ENCODE measurements around the gene BTBD2.
A peak's percentile ranks its signal among the peaks of the same experiment; 100 is the strongest.
"Not testable (repeated sequence)": the region's sequence is repeated elsewhere in the genome, so short reads cannot be mapped to it uniquely, and the experiment has no call there.

BTBD2 gene

DNA sequence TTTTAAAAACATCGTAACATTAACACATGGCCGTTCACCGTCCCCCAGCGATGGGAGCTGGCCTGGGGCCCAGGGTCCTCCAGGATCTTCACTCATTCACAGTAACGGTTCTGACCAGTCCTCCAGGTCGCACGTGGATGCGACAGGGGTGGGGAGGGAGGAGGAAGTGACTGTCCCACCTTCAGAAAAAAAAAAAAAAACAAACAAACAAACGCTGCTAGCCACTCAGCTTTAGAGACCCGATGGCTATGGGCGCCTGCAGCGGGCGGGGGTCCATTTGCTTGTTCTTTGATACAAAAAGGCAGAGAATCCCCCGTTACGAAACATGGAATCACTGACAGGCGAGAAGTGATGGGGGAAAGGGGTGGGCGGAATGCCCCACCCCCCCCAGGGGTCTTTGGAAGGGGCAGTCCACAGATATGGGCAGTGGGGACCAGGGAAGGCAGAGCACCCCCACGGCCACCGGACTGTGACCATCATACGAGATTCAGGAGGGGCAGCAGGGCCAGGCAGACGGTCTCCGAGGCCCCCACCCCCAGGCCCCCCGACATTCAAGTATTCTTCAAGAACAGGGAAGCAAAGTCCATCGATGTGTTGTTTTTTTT is 22.2 kb upstream of the BTBD2 start:
- DNase-seq = no peak
- no peak overlapping the region for H3K4me2 ChIP-seq (ENCODE audit: low read length)
- no peak overlapping the region for H3K18ac ChIP-seq (ENCODE audit: low read length)
- WGBS (ENCODE audit: extremely low coverage, insufficient coverage, low lambda C conversion rate) = no CpG with 5 or more reads among the region's 24 CpGs
- H3K23ac ChIP-seq (ENCODE audit: low read length) = no peak overlapping the region
- no peak overlapping the region for H4K5ac ChIP-seq (ENCODE audit: low read length)
- H3K27ac ChIP-seq (ENCODE audit: low read depth, low read length) = no peak overlapping the region
- no peak overlapping the region for H2BK15ac ChIP-seq (replicated peaks; ENCODE audit: low read depth)
- peaks cover 11% of the 10 kb centered on the region for H3K36me3 ChIP-seq (ENCODE audit: control insufficient read depth, insufficient read depth, low read length)
- no peak overlapping the region for H3K4ac ChIP-seq (ENCODE audit: low read depth, low read length)
- no peak overlapping the region for H2BK120ac ChIP-seq (ENCODE audit: low read depth, low read length)
- peaks cover 2% of the 10 kb centered on the region for H3K4me1 ChIP-seq (ENCODE audit: control insufficient read depth, low read depth, low read length)
- H2BK5ac ChIP-seq (ENCODE audit: low read length) = no peak overlapping the region
- H3K79me1 ChIP-seq (ENCODE audit: low read length) = peaks cover 2% of the 10 kb centered on the region
- H3K4me3 ChIP-seq (ENCODE audit: low read length) = no peak overlapping the region
- no peak overlapping the region for H4K8ac ChIP-seq (ENCODE audit: low read depth, low read length)
- H3K56ac ChIP-seq (ENCODE audit: low read length) = no peak overlapping the region
- no peaks in the 10 kb centered on the region for H3K79me2 ChIP-seq (ENCODE audit: control insufficient read depth, insufficient read depth, low read length)
- H2AK5ac ChIP-seq (ENCODE audit: low read length) = no peak overlapping the region
- no peak overlapping the region for H3K9ac ChIP-seq (ENCODE audit: low read length)
- H3K27me3 ChIP-seq (ENCODE audit: insufficient read depth, low read length, poor library complexity) = no peaks in the 10 kb centered on the region

DNA sequence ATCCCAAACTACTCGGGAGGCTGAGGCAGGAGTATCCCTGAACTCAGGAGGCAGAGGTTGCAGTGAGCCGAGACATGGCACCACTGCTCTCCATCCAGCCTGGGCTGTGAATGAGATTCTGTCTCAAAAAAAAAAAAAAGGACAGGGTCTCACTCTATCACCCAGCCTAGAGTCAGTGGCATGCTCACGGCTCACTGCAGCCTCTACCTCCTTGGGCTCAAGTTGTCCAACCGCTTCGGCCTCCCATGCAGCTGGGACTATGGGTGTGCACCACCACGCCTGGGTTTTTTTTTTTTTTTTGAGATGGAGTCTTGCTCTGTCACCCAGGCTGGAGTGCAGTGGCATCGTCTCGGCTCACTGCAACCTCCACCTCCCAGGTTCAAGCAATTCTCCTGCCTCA is 20.9 kb upstream of the BTBD2 start:
- Histone ChIP-seq H3K4ac (ENCODE audit: low read depth, low read length) (no peak overlapping the region), H2BK5ac (ENCODE audit: low read length) (no peak overlapping the region), H3K79me2 (ENCODE audit: control insufficient read depth, insufficient read depth, low read length) (no peaks in the 10 kb centered on the region), H3K4me1 (ENCODE audit: control insufficient read depth, low read depth, low read length) (no peaks in the 10 kb centered on the region), H3K9ac (ENCODE audit: low read length) (no peak overlapping the region), H3K18ac (ENCODE audit: low read length) (no peak overlapping the region), H3K4me3 (ENCODE audit: low read length) (no peak overlapping the region), H2BK120ac (ENCODE audit: low read depth, low read length) (no peak overlapping the region), H2BK15ac (replicated peaks; ENCODE audit: low read depth) (no peak overlapping the region), H4K5ac (ENCODE audit: low read length) (no peak overlapping the region), H3K56ac (ENCODE audit: low read length) (no peak overlapping the region), H4K8ac (ENCODE audit: low read depth, low read length) (no peak overlapping the region), H3K27me3 (ENCODE audit: insufficient read depth, low read length, poor library complexity) (no peaks in the 10 kb centered on the region), H3K23ac (ENCODE audit: low read length) (no peak overlapping the region), H2AK5ac (ENCODE audit: low read length) (no peak overlapping the region), H3K36me3 (ENCODE audit: control insufficient read depth, insufficient read depth, low read length) (peaks cover 10% of the 10 kb centered on the region), H3K4me2 (ENCODE audit: low read length) (no peak overlapping the region), H3K79me1 (ENCODE audit: low read length) (peaks cover under 1% of the 10 kb centered on the region), H3K27ac (ENCODE audit: low read depth, low read length) (no peak overlapping the region)
- DNase-seq = no peak
- no CpG with 5 or more reads among the region's 8 CpGs for WGBS (ENCODE audit: extremely low coverage, insufficient coverage, low lambda C conversion rate)

DNA sequence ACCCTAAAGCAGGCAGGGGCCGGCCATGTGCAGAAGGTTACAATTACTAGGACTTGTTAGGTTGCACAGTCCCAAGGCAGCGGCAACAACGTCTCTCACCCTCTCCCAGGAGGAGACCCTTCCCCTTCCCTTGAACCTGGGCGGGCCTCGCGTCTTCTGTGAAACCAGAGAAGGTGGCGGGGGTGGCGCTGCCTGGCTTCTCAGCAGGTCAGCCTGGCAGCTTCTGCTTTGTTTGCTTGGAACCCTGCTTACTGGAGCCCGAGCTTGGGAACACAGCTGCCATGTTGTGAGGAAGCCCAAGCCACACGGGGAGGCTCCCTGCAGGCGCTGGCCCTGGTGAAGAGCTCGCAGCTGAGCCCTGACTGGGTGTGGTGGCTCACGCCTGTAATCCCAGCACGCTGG is 20.1 kb upstream of the BTBD2 start:
- Histone ChIP-seq H3K27me3 (ENCODE audit: insufficient read depth, low read length, poor library complexity) (no peaks in the 10 kb centered on the region), H2BK120ac (ENCODE audit: low read depth, low read length) (no peak overlapping the region), H2BK5ac (ENCODE audit: low read length) (no peak overlapping the region), H3K56ac (ENCODE audit: low read length) (no peak overlapping the region), H3K79me2 (ENCODE audit: control insufficient read depth, insufficient read depth, low read length) (no peaks in the 10 kb centered on the region), H2BK15ac (replicated peaks; ENCODE audit: low read depth) (no peak overlapping the region), H3K4me1 (ENCODE audit: control insufficient read depth, low read depth, low read length) (no peaks in the 10 kb centered on the region), H3K4me2 (ENCODE audit: low read length) (no peak overlapping the region), H2AK5ac (ENCODE audit: low read length) (no peak overlapping the region), H3K9ac (ENCODE audit: low read length) (no peak overlapping the region), H3K4me3 (ENCODE audit: low read length) (no peak overlapping the region), H4K5ac (ENCODE audit: low read length) (no peak overlapping the region), H3K36me3 (ENCODE audit: control insufficient read depth, insufficient read depth, low read length) (peaks cover 3% of the 10 kb centered on the region), H3K4ac (ENCODE audit: low read depth, low read length) (no peak overlapping the region), H3K27ac (ENCODE audit: low read depth, low read length) (no peak overlapping the region), H3K18ac (ENCODE audit: low read length) (no peak overlapping the region), H3K23ac (ENCODE audit: low read length) (no peak overlapping the region), H4K8ac (ENCODE audit: low read depth, low read length) (no peak overlapping the region), H3K79me1 (ENCODE audit: low read length) (no peaks in the 10 kb centered on the region)
- no CpG with 5 or more reads among the region's 14 CpGs for WGBS (ENCODE audit: extremely low coverage, insufficient coverage, low lambda C conversion rate)
- no peak for DNase-seq

DNA sequence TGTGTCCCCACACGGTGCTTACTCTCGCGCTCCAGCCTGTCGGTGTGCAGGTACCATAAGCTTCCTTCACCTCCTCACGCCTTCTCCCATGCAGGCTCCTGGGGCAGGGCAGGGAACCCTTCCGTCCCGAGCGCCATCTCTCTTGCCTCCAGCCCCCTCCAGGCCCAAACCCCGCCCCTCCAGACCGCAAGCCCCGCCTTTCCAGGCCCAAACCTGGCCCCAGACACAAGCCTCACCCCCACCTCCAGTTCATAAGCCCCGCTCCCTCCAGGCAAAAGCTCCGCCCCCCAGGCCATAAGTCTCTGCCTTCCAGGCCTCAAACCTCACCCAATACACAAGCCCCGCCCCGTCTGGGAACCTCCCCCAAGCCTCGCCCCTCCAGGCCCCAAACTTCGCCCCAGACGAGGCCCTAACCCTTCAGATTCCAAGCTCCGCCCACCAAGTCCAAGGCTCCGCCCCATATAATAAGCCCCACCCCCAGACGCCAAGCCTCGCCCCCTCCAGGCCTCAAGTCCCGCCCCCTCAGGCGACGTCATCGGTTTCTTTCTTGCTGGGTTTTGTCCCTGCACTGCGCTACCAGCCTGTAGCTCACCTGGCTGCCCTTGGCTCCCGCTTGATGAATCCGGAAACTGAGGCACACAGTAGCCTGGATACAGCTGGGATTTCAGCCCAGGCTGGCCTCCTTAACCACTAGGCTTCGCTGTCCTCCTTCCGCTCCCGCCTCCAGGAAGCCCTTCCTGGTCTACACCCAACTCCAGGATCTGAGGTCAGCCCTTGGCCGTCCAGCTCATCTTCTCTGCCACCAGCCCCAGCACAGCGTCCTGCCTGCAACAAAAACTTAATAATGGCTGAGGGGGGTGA is 19.4 kb upstream of the BTBD2 start:
- Histone ChIP-seq H4K8ac (ENCODE audit: low read depth, low read length) (no peak overlapping the region), H2BK15ac (replicated peaks; ENCODE audit: low read depth) (no peak overlapping the region), H3K18ac (ENCODE audit: low read length) (no peak overlapping the region), H2BK5ac (ENCODE audit: low read length) (no peak overlapping the region), H3K4me3 (ENCODE audit: low read length) (no peak overlapping the region), H3K79me1 (ENCODE audit: low read length) (no peaks in the 10 kb centered on the region), H3K27me3 (ENCODE audit: insufficient read depth, low read length, poor library complexity) (no peaks in the 10 kb centered on the region), H3K4ac (ENCODE audit: low read depth, low read length) (no peak overlapping the region), H2BK120ac (ENCODE audit: low read depth, low read length) (no peak overlapping the region), H3K27ac (ENCODE audit: low read depth, low read length) (no peak overlapping the region), H3K4me2 (ENCODE audit: low read length) (no peak overlapping the region), H3K23ac (ENCODE audit: low read length) (no peak overlapping the region), H3K56ac (ENCODE audit: low read length) (peak overlapping the region; percentile 8), H3K36me3 (ENCODE audit: control insufficient read depth, insufficient read depth, low read length) (peaks cover 1% of the 10 kb centered on the region), H3K79me2 (ENCODE audit: control insufficient read depth, insufficient read depth, low read length) (no peaks in the 10 kb centered on the region), H3K4me1 (ENCODE audit: control insufficient read depth, low read depth, low read length) (no peaks in the 10 kb centered on the region), H2AK5ac (ENCODE audit: low read length) (no peak overlapping the region), H3K9ac (ENCODE audit: low read length) (no peak overlapping the region), H4K5ac (ENCODE audit: low read length) (no peak overlapping the region)
- no CpG with 5 or more reads among the region's 34 CpGs for WGBS (ENCODE audit: extremely low coverage, insufficient coverage, low lambda C conversion rate)
- DNase-seq = peak; percentile 86

DNA sequence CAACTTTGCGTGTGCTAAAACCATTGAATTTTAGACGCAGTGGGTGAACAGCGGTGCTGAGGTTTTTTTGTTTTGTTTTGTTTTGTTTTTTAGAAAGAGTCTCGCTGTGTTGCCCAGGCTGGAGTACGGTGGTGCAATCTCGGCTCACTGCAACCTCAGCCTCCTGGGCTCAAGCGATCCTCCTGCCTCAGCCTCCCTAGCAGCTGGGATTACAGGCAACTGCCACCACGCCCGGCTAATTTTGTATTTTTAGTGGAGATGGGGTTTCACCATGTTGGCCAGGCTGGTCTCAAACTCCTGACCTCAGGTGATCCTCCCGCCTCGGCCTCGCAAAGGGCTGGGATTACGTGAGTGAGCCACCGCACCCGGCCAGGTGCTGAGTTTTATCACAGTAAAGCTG is 18.7 kb upstream of the BTBD2 start:
- H3K4me2 ChIP-seq (ENCODE audit: low read length); H2BK120ac ChIP-seq (ENCODE audit: low read depth, low read length); H2AK5ac ChIP-seq (ENCODE audit: low read length); H3K9ac ChIP-seq (ENCODE audit: low read length); H3K27me3 ChIP-seq (ENCODE audit: insufficient read depth, low read length, poor library complexity); H3K4me1 ChIP-seq (ENCODE audit: control insufficient read depth, low read depth, low read length); H3K79me2 ChIP-seq (ENCODE audit: control insufficient read depth, insufficient read depth, low read length); H2BK5ac ChIP-seq (ENCODE audit: low read length); H3K27ac ChIP-seq (ENCODE audit: low read depth, low read length); H3K79me1 ChIP-seq (ENCODE audit: low read length); H3K18ac ChIP-seq (ENCODE audit: low read length); H3K4me3 ChIP-seq (ENCODE audit: low read length); H2BK15ac ChIP-seq (replicated peaks; ENCODE audit: low read depth); H3K4ac ChIP-seq (ENCODE audit: low read depth, low read length); DNase-seq; H3K23ac ChIP-seq (ENCODE audit: low read length); H4K5ac ChIP-seq (ENCODE audit: low read length); H4K8ac ChIP-seq (ENCODE audit: low read depth, low read length); H3K36me3 ChIP-seq (ENCODE audit: control insufficient read depth, insufficient read depth, low read length): not testable (repeated sequence)
- WGBS (ENCODE audit: extremely low coverage, insufficient coverage, low lambda C conversion rate) = no CpG with 5 or more reads among the region's 15 CpGs
- H3K56ac ChIP-seq (ENCODE audit: low read length) = peak overlapping the region; percentile 8
